ENCODE results near the gene SPTSSA.
"Not testable (repeated sequence)": the region's sequence is repeated elsewhere in the genome, so short reads cannot be mapped to it uniquely, and the experiment has no call there.

Gene SPTSSA

GRCh38 chr14:34428102-34428466, 34.0 kb downstream of the SPTSSA start:
- in situ Hi-C loops (cut with MboI; ENCODE audit: low sequenced_read_pairs) = not testable (repeated sequence)

GRCh38 chr14:34426313-34427295, 35.4 kb downstream of the SPTSSA start:
- in situ Hi-C loops (cut with MboI; ENCODE audit: low sequenced_read_pairs) = no loop called here

GRCh38 chr14:34425095-34425851, 36.8 kb downstream of the SPTSSA start:
- in situ Hi-C loops (cut with MboI; ENCODE audit: low sequenced_read_pairs) = no loop called here

- in situ Hi-C loops (cut with MboI; ENCODE audit: low sequenced_read_pairs) = no loop called here
These were observed 37.6 kb downstream of the SPTSSA start for GRCh38 chr14:34424488-34424887.

- in situ Hi-C loops (cut with MboI; ENCODE audit: low sequenced_read_pairs) = no loop called here
These were observed 38.6 kb downstream of the SPTSSA start for GRCh38 chr14:34423445-34423844.

GRCh38 chr14:34420547-34421150, 41.4 kb downstream of the SPTSSA start:
- in situ Hi-C loops (cut with MboI; ENCODE audit: low sequenced_read_pairs) = no loop called here

GRCh38 chr14:34409721-34410120, 52.3 kb downstream of the SPTSSA start:
- in situ Hi-C loops (cut with MboI; ENCODE audit: low sequenced_read_pairs) = no loop called here

- in situ Hi-C loops (cut with MboI; ENCODE audit: low sequenced_read_pairs) = no loop called here
These were observed 54.1 kb downstream of the SPTSSA start for GRCh38 chr14:34407951-34408350.

GRCh38 chr14:34404416-34404815, 57.6 kb downstream of the SPTSSA start:
- in situ Hi-C loops (cut with MboI; ENCODE audit: low sequenced_read_pairs) = no loop called here

GRCh38 chr14:34403646-34404045, 58.4 kb downstream of the SPTSSA start:
- in situ Hi-C loops (cut with MboI; ENCODE audit: low sequenced_read_pairs) = no loop called here

- in situ Hi-C loops (cut with MboI; ENCODE audit: low sequenced_read_pairs) = no loop called here
These were observed 64.0 kb downstream of the SPTSSA start for GRCh38 chr14:34398024-34398423.

GRCh38 chr14:34387974-34388516, 74.0 kb downstream of the SPTSSA start:
- in situ Hi-C loops (cut with MboI; ENCODE audit: low sequenced_read_pairs) = no loop called here

GRCh38 chr14:34386865-34387485, 75.1 kb downstream of the SPTSSA start:
- in situ Hi-C loops (cut with MboI; ENCODE audit: low sequenced_read_pairs) = no loop called here

- in situ Hi-C loops (cut with MboI; ENCODE audit: low sequenced_read_pairs) = not testable (repeated sequence)
These were observed 76.2 kb downstream of the SPTSSA start for GRCh38 chr14:34385881-34386280.

GRCh38 chr14:34383839-34384238, 78.2 kb downstream of the SPTSSA start:
- in situ Hi-C loops (cut with MboI; ENCODE audit: low sequenced_read_pairs) = no loop called here

Measured in HL-60/S4 treated with retinoic acid at 250 ng/mL for 4 days and 3 days (cell line).